Spleen (tissue), 11 donors: ENCODE measurements around the gene CASP3. TPM values are rescaled to one million over a fixed set of nuclear protein-coding genes. Genes with fewer than 3 reads are reported as not detected.
"Not testable (repeated sequence)": the region's sequence is repeated elsewhere in the genome, so short reads cannot be mapped to it uniquely, and the experiment has no call there.

Experiments used
- DNase-seq: peaks from one replicate; pipeline ENCODE4 v3.0.0-alpha.2; 2020
- H3K27ac ChIP-seq, 8 donors: fragments of 200-600 bp; sonication (generic) in 7 of 8; 1 replicate in 4 of 8; 2 replicates in 4 of 8; pipeline versions ENCODE4 v1.5.0 to v1.8.0; 2016 to 2021; ENCODE audit warnings: inconsistent platforms in 4 of 8, mild to moderate bottlenecking in 4 of 8, moderate library complexity in 1 of 8
- H3K27me3 ChIP-seq, 7 donors: fragments of 200-600 bp; sonication (generic) in 6 of 7; replicated peaks in 1 of 7; 1 replicate in 4 of 7; 2 replicates in 3 of 7; pipeline versions ENCODE4 v1.5.0 to v1.8.0; 2016 to 2021; ENCODE audit warnings: inconsistent platforms in 3 of 7, mild to moderate bottlenecking in 1 of 7
- H3K36me3 ChIP-seq, 6 donors: fragments of 200-600 bp; sonication (generic) in 5 of 6; 1 replicate in 4 of 6; 2 replicates in 2 of 6; pipeline versions ENCODE4 v1.5.0 to v1.8.0; 2016 to 2021; ENCODE audit warnings: inconsistent platforms in 2 of 6
- H3K4me1 ChIP-seq, 6 donors: fragments of 200-600 bp; sonication (generic) in 5 of 6; 1 replicate in 3 of 6; 2 replicates in 3 of 6; pipeline versions ENCODE4 v1.5.0 to v1.8.0; 2016 to 2021; ENCODE audit warnings: inconsistent platforms in 3 of 6
- H3K4me3 ChIP-seq, 8 donors: fragments of 200-600 bp; sonication (generic) in 7 of 8; 1 replicate in 4 of 8; 2 replicates in 4 of 8; pipeline versions ENCODE4 v1.5.0 to v1.8.0; 2016 to 2021; ENCODE audit warnings: inconsistent platforms in 4 of 8, mild to moderate bottlenecking in 4 of 8, moderate library complexity in 2 of 8
- H3K9me3 ChIP-seq, 8 donors: fragments of 200-600 bp; sonication (generic) in 7 of 8; 1 replicate in 4 of 8; 2 replicates in 4 of 8; pipeline versions ENCODE4 v1.5.0 to v1.8.0; 2016 to 2021; ENCODE audit warnings: inconsistent platforms in 4 of 8
- POLR2A ChIP-seq, 3 donors: fragments of 450-650 bp; IDR thresholded peaks; one replicate each; pipeline ENCODE4 v1.5.1; 2017; ENCODE audit warnings: antibody characterized with exemption in 3 of 3, mild to moderate bottlenecking in 1 of 3
- POLR2AphosphoS5 ChIP-seq, 3 donors: sonication (generic); formaldehyde crosslinking; IDR thresholded peaks; one replicate each; pipeline ENCODE4 v1.5.1; 2017; ENCODE audit warnings: antibody characterized with exemption in 3 of 3
- WGBS, 5 donors: extraction: QIAGEN DNeasy Blood & Tissue Kit in 3 of 5; methylation state at CpG; one replicate each; pipeline versions ENCODE4 v1.1.5 to v1.1.7; 2013 to 2018; 5-methylcytosine and 5-hydroxymethylcytosine counted together
- intact Hi-C: fragments of 100-400 bp; cut with DNase I; formaldehyde crosslinking; loops from one replicate; pipeline ENCODE4 v1.15.0; 2023; ENCODE audit warnings: low total_unique reads
- polyA plus RNA-seq, 3 donors: library from polyadenylated mRNA; stranded (reverse); fragments of 200-250 nt; gene quantifications; one replicate each; pipeline ENCODE4 v1.2.1, GENCODE V29; 2013
- total RNA-seq, 7 donors: library from RNA; depleted of rRNA in 3 of 7; stranded (reverse); fragments of >200 nt in 3 of 7; fragmentation: NEBNext Ultra II Directional in 4 of 7; extraction: Animal tissue kit (Norgen Biotek cat#: 25700) in 4 of 7; gene quantifications; one replicate each; pipeline versions ENCODE4 v1.1.0 to v1.2.1, GENCODE V29; 2016 to 2021
- TF ChIP-seq, protein P1 (sequence below), 11 experiments: fragments of 200-600 bp in 7 of 11; fragments of 450-650 bp in 4 of 11; sonication (generic) in 4 of 11; IDR thresholded peaks in 8 of 11; conservative IDR thresholded peaks in 3 of 11; 1 replicate in 7 of 11; 2 replicates in 4 of 11; pipeline versions ENCODE4 v1.4.0 to v1.8.0; 2016 to 2021; ENCODE audit warnings: antibody characterized with exemption in 11 of 11, inconsistent platforms in 4 of 11, mild to moderate bottlenecking in 1 of 11
- donor health status: healthy with polysubstance abuse.
- donor health status: DM: no; HTN: no; CAD: no; lungs with moderate emphysema.
- donor health status: DM: no; HTN: no; CAD: no.
- donor health status: Bipolar disorder and iron deficiency.
- donor health status: healthy.
- donor health status: DM: no; HTN: no; CAD: no.
- donor health status: DM: yes; HTN: yes; CAD: no.

CASP3 gene
- total and polyA plus RNA-seq, 10 donors: 12.1 to 48.3 (median 29.7) TPM

- H3K27ac ChIP-seq: no peak overlapping the region
- no peak overlapping the region for H3K4me3 ChIP-seq
- peaks cover 0 to 75% (median 25%) of the 10 kb centered on the region in 6 donors for H3K36me3 ChIP-seq
- no peak for DNase-seq
- intact Hi-C loops: no loop called here
- H3K4me1 ChIP-seq: peaks cover 4 to 39% (median 20%) of the 10 kb centered on the region in 6 donors
- no peaks in the 10 kb centered on the region for H3K27me3 ChIP-seq
- no peak for TF ChIP-seq POLR2AphosphoS5 (IDR thresholded peaks at IDR 0.05)
- TF ChIP-seq, protein P1, sequence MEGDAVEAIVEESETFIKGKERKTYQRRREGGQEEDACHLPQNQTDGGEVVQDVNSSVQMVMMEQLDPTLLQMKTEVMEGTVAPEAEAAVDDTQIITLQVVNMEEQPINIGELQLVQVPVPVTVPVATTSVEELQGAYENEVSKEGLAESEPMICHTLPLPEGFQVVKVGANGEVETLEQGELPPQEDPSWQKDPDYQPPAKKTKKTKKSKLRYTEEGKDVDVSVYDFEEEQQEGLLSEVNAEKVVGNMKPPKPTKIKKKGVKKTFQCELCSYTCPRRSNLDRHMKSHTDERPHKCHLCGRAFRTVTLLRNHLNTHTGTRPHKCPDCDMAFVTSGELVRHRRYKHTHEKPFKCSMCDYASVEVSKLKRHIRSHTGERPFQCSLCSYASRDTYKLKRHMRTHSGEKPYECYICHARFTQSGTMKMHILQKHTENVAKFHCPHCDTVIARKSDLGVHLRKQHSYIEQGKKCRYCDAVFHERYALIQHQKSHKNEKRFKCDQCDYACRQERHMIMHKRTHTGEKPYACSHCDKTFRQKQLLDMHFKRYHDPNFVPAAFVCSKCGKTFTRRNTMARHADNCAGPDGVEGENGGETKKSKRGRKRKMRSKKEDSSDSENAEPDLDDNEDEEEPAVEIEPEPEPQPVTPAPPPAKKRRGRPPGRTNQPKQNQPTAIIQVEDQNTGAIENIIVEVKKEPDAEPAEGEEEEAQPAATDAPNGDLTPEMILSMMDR (IDR thresholded peaks at IDR 0.05 in 8 of 11, conservative IDR thresholded peaks at IDR 0.05 in 3 of 11): no peak
- no peak for TF ChIP-seq POLR2A (IDR thresholded peaks at IDR 0.05)
- 58 to 70% (median 64%) methylated on average over 6 of the region's 6 CpGs for WGBS, 5 donors
- H3K9me3 ChIP-seq: no peaks in the 10 kb centered on the region
Measured at GRCh38 chr4:184664445-184665210, 15.4 kb upstream of the CASP3 start.

GRCh38 chr4:184662236-184662635 lies 13.0 kb upstream of the CASP3 start:
- H3K4me1 ChIP-seq: peaks cover 0 to 20% (median 5%) of the 10 kb centered on the region in 6 donors
- intact Hi-C loops: no loop called here
- no peaks in the 10 kb centered on the region for H3K27me3 ChIP-seq
- no peak overlapping the region for H3K4me3 ChIP-seq
- no peaks in the 10 kb centered on the region for H3K9me3 ChIP-seq
- 30 to 48% (median 43%) methylated on average over 1 of the region's 1 CpG for WGBS, 5 donors
- no peak for DNase-seq
- TF ChIP-seq POLR2AphosphoS5 (IDR thresholded peaks at IDR 0.05): no peak
- TF ChIP-seq POLR2A (IDR thresholded peaks at IDR 0.05): no peak
- TF ChIP-seq, protein P1 (IDR thresholded peaks at IDR 0.05 in 8 of 11, conservative IDR thresholded peaks at IDR 0.05 in 3 of 11): no peak
- peaks cover 0 to 62% (median 29%) of the 10 kb centered on the region in 6 donors for H3K36me3 ChIP-seq
- no peak overlapping the region for H3K27ac ChIP-seq

DNA sequence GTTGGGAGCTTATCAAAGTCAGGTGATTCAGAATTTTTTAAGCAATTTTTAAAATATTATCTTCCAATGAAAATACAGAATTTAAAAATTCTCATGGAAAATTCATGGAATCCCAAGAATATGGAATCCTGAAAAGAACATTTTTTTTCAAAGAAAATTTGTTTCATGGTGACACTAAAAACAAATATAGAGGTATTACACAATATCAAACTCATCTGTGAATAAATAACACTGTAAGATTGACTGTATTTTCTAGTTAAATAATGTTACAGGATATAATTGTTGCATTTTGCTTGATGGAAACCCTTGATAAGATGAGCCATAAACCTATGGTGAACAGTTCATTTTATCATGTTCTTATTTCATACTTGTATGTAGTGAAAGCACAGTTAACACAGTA lies 11.7 kb upstream of the CASP3 start:
- H3K27me3 ChIP-seq: no peaks in the 10 kb centered on the region
- no peak overlapping the region for H3K27ac ChIP-seq
- peaks cover 0 to 22% (median 7%) of the 10 kb centered on the region in 6 donors for H3K4me1 ChIP-seq
- no peaks in the 10 kb centered on the region for H3K9me3 ChIP-seq
- peaks cover 0 to 54% (median 24%) of the 10 kb centered on the region in 6 donors for H3K36me3 ChIP-seq
- intact Hi-C loops: no loop called here
- DNase-seq: no peak
- no peak overlapping the region for H3K4me3 ChIP-seq
- TF ChIP-seq POLR2A (IDR thresholded peaks at IDR 0.05) (no peak), POLR2AphosphoS5 (IDR thresholded peaks at IDR 0.05) (no peak)
- TF ChIP-seq, protein P1 (IDR thresholded peaks at IDR 0.05 in 8 of 11, conservative IDR thresholded peaks at IDR 0.05 in 3 of 11): no peak

DNA sequence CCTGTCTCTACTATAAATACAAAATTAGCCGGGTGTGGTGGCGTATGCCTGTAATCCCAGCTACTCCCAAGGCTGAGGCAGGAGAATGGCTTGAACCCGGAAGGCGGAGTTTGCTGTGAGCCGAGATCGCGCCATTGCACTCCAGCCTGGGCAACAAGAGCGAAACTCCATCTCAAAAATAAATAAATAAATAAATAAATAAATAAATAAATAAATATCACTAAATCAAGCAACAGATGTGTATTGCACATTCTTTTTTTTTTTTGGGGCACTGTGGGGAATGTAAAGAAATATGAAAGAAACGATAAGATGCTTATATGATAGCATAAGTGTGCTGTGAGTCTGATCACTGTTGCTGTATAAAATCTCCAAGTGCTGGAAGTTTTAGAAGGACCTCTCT lies 8.6 kb upstream of the CASP3 start:
- peaks cover 0 to 45% (median 21%) of the 10 kb centered on the region in 6 donors for H3K36me3 ChIP-seq
- intact Hi-C loops, H3K27ac ChIP-seq, DNase-seq, H3K9me3 ChIP-seq, H3K27me3 ChIP-seq, H3K4me3 ChIP-seq: not testable (repeated sequence)
- WGBS, 5 donors: 95 to 98% (median 97%) methylated on average over 9 of the region's 9 CpGs
- H3K4me1 ChIP-seq: peaks cover 0 to 24% (median 7%) of the 10 kb centered on the region in 6 donors
